ENCODE measurements around the gene CCDC92B.
"Not testable (repeated sequence)": the region's sequence is repeated elsewhere in the genome, so short reads cannot be mapped to it uniquely, and the experiment has no call there.

Gene CCDC92B

DNA sequence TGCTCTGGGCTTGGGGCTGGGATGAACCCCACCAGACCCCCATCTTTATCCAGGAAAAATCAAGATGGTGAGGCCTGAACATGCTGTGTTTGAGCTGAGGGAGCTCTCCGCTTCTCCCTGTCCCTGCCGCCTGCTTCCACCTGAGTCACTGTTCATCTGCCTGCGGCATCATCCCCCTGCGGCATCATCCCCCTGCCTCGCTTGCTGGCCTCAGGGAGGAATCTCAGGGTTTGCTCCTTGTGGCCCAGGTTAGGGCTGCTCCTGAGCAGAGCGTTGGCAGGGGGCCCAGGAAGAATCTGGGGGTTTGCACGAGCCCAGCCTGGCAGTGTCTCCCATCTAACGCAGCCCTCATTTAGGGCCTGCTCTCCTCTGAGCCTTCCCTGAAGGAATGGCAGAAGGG lies 35.4 kb upstream of the CCDC92B start:
- H3K36me3 ChIP-seq (ENCODE audit: insufficient read depth, low read length), result no peaks in the 10 kb centered on the region
- no peaks in the 10 kb centered on the region for H3K9me3 ChIP-seq (ENCODE audit: control insufficient read depth, insufficient read depth, low read length)
- H3K9ac ChIP-seq (ENCODE audit: low read depth, low read length), result no peak overlapping the region
- H3K4me1 ChIP-seq (ENCODE audit: insufficient read depth, low read length), result peaks cover 9% of the 10 kb centered on the region; the same call in 1 of the 2 replicates

- Histone ChIP-seq H3K36me3 (ENCODE audit: insufficient read depth, low read length) (no peaks in the 10 kb centered on the region), H3K9me3 (ENCODE audit: control insufficient read depth, insufficient read depth, low read length) (no peaks in the 10 kb centered on the region), H3K9ac (ENCODE audit: low read depth, low read length) (no peak overlapping the region), H3K4me1 (ENCODE audit: insufficient read depth, low read length) (peaks cover 9% of the 10 kb centered on the region; the same call in 1 of the 2 replicates)
Measured at GRCh38 chr17:2783310-2784030, 34.0 kb upstream of the CCDC92B start.

DNA sequence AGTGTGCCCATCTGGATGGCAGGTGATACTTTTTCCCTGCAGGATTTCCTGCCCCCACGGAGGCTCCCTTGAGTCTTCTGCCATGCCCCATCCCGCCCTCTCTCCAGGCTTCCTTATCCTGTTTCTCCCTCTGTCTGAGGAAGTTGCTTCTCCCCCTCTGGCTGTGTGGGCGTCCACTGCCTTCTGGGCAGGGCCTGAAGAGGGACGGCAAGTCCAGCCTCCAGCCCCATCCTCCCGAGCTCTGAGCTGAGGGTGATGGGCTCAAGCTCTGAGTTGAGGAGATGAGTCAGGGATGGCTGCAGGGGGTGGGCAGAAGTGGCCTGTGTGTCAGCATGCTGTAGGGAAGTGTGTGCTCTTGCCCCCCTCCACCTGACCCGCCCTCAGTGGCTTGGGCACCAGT lies 32.6 kb upstream of the CCDC92B start:
- H3K4me1 ChIP-seq (ENCODE audit: insufficient read depth, low read length), result peaks cover 9% of the 10 kb centered on the region; the same call in 1 of the 2 replicates
- no peaks in the 10 kb centered on the region for H3K36me3 ChIP-seq (ENCODE audit: insufficient read depth, low read length)
- H3K9me3 ChIP-seq (ENCODE audit: control insufficient read depth, insufficient read depth, low read length), result no peaks in the 10 kb centered on the region
- no peak overlapping the region for H3K9ac ChIP-seq (ENCODE audit: low read depth, low read length)

- H3K4me1 ChIP-seq (ENCODE audit: insufficient read depth, low read length); H3K9me3 ChIP-seq (ENCODE audit: control insufficient read depth, insufficient read depth, low read length); H3K36me3 ChIP-seq (ENCODE audit: insufficient read depth, low read length); H3K9ac ChIP-seq (ENCODE audit: low read depth, low read length): not testable (repeated sequence)
Measured at GRCh38 chr17:2781598-2781997, 32.1 kb upstream of the CCDC92B start.

GRCh38 chr17:2780931-2781454 lies 31.5 kb upstream of the CCDC92B start:
- Histone ChIP-seq H3K36me3 (ENCODE audit: insufficient read depth, low read length) (no peaks in the 10 kb centered on the region), H3K9ac (ENCODE audit: low read depth, low read length) (no peak overlapping the region), H3K9me3 (ENCODE audit: control insufficient read depth, insufficient read depth, low read length) (no peaks in the 10 kb centered on the region), H3K4me1 (ENCODE audit: insufficient read depth, low read length) (peaks cover 9% of the 10 kb centered on the region; the same call in 1 of the 2 replicates)

DNA sequence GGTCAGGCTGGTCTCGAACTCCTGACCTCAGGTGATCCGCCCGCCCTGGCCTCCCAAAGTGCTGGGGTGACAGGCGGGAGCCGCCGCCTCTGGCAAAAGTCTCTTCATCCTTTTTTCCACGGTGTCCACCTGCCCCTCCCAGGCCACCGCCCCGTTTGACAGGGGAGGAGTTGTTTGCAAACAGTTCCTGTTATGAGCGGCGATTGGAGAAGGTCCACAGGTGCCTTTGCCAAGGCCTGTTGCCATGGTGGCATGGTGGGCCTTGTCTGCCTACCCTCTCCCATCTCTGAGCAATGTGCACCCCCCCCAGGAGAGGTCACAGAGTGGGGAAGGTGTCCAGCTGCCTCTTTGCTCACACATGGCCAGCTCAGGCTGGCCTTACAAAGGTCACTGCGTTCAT lies 30.8 kb upstream of the CCDC92B start:
- H3K9ac ChIP-seq (ENCODE audit: low read depth, low read length), result no peak overlapping the region
- H3K4me1 ChIP-seq (ENCODE audit: insufficient read depth, low read length), result peaks cover 9% of the 10 kb centered on the region; the same call in 1 of the 2 replicates
- H3K9me3 ChIP-seq (ENCODE audit: control insufficient read depth, insufficient read depth, low read length), result no peaks in the 10 kb centered on the region
- no peaks in the 10 kb centered on the region for H3K36me3 ChIP-seq (ENCODE audit: insufficient read depth, low read length)

GRCh38 chr17:2779545-2779944 lies 30.1 kb upstream of the CCDC92B start:
- Histone ChIP-seq H3K4me1 (ENCODE audit: insufficient read depth, low read length) (peaks cover 3% of the 10 kb centered on the region; the same call in 1 of the 2 replicates), H3K36me3 (ENCODE audit: insufficient read depth, low read length) (no peaks in the 10 kb centered on the region), H3K9ac (ENCODE audit: low read depth, low read length) (no peak overlapping the region), H3K9me3 (ENCODE audit: control insufficient read depth, insufficient read depth, low read length) (no peaks in the 10 kb centered on the region)

DNA sequence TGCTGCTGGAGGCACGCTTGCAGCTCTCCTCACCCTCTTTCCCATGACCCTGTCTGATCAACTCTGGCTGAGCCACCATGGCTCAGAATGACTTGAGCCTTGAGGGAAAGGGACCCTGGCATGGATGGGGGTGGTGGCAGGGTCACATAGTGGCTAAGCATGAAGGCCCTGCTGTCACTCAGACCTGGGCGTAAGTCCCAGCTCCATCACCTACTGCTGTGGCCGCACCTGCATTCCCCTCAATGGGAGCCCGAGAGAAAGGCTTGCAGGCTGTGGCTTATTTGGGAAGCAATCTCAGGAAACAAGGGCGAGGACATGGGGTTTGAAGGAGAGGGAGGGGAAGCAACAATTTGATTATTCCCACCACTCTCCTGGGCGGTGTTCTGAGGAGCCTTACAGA lies 29.0 kb upstream of the CCDC92B start:
- Histone ChIP-seq H3K4me1 (ENCODE audit: insufficient read depth, low read length) (no peaks in the 10 kb centered on the region; the same call in 1 of the 2 replicates), H3K9ac (ENCODE audit: low read depth, low read length) (no peak overlapping the region), H3K9me3 (ENCODE audit: control insufficient read depth, insufficient read depth, low read length) (no peaks in the 10 kb centered on the region), H3K36me3 (ENCODE audit: insufficient read depth, low read length) (no peaks in the 10 kb centered on the region)

- Histone ChIP-seq H3K9me3 (ENCODE audit: control insufficient read depth, insufficient read depth, low read length) (no peaks in the 10 kb centered on the region), H3K4me1 (ENCODE audit: insufficient read depth, low read length) (no peaks in the 10 kb centered on the region; the same call in 1 of the 2 replicates), H3K9ac (ENCODE audit: low read depth, low read length) (peak overlapping the region; percentile 92), H3K36me3 (ENCODE audit: insufficient read depth, low read length) (no peaks in the 10 kb centered on the region)
Measured at GRCh38 chr17:2777242-2777867, 27.9 kb upstream of the CCDC92B start.

DNA sequence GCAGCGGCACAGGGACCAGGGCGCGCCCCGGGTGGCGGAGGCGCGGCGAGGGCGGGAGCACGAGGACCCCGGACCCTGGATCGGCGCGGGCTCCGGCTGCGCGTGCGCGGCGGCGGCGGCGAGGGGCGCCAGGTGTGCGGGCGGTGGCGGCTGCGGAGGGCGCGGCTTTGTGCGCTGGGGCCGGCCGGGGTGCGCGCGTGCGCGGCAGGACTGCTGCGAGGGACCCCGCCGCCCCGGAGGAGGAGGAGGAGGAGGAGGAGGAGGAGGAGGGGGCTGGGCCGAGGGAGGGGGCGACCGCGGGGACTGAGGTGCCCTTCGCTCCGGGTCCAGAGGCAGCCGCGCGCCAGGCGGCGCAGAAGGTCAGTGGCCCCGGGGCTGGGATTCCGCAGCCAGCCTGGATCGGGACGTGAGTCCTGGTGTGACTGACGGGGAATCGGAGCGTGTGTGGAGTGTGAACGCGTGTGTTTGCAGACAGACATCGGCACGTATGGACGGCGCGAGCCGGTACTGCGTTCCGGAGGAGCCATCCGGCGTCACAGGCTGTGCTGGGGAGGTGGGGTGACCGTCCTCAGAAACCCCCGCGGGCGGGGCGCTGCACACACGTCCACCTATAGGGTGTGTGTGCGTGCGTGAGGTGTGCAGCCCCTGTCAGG lies 27.3 kb upstream of the CCDC92B start:
- Histone ChIP-seq H3K9me3 (ENCODE audit: control insufficient read depth, insufficient read depth, low read length) (no peaks in the 10 kb centered on the region), H3K4me1 (ENCODE audit: insufficient read depth, low read length) (no peaks in the 10 kb centered on the region; the same call in 1 of the 2 replicates), H3K36me3 (ENCODE audit: insufficient read depth, low read length) (no peaks in the 10 kb centered on the region), H3K9ac (ENCODE audit: low read depth, low read length) (peak overlapping the region; percentile 92)

- Histone ChIP-seq H3K36me3 (ENCODE audit: insufficient read depth, low read length) (no peaks in the 10 kb centered on the region), H3K9ac (ENCODE audit: low read depth, low read length) (no peak overlapping the region), H3K9me3 (ENCODE audit: control insufficient read depth, insufficient read depth, low read length) (no peaks in the 10 kb centered on the region), H3K4me1 (ENCODE audit: insufficient read depth, low read length) (no peaks in the 10 kb centered on the region)
Measured at GRCh38 chr17:2775206-2775605, 25.8 kb upstream of the CCDC92B start.

- H3K4me1 ChIP-seq (ENCODE audit: insufficient read depth, low read length), result no peaks in the 10 kb centered on the region
- H3K9ac ChIP-seq (ENCODE audit: low read depth, low read length), result no peak overlapping the region
- H3K36me3 ChIP-seq (ENCODE audit: insufficient read depth, low read length), result no peaks in the 10 kb centered on the region
- H3K9me3 ChIP-seq (ENCODE audit: control insufficient read depth, insufficient read depth, low read length), result no peaks in the 10 kb centered on the region
Measured at GRCh38 chr17:2770129-2770528, 20.7 kb upstream of the CCDC92B start.

- Histone ChIP-seq H3K9ac (ENCODE audit: low read depth, low read length) (no peak overlapping the region), H3K4me1 (ENCODE audit: insufficient read depth, low read length) (peaks cover 3% of the 10 kb centered on the region; the same call in 1 of the 2 replicates), H3K9me3 (ENCODE audit: control insufficient read depth, insufficient read depth, low read length) (no peaks in the 10 kb centered on the region), H3K36me3 (ENCODE audit: insufficient read depth, low read length) (no peaks in the 10 kb centered on the region)
Measured at GRCh38 chr17:2758870-2759269, 9.4 kb upstream of the CCDC92B start.

GRCh38 chr17:2755891-2756724 lies 6.7 kb upstream of the CCDC92B start:
- H3K9ac ChIP-seq (ENCODE audit: low read depth, low read length), result peak overlapping the region; percentile 59

More at GRCh38 chr17:2755891-2756724, 6.7 kb upstream of the CCDC92B start:
- Histone ChIP-seq H3K4me1 (ENCODE audit: insufficient read depth, low read length) (peaks cover 7% of the 10 kb centered on the region), H3K36me3 (ENCODE audit: insufficient read depth, low read length) (no peaks in the 10 kb centered on the region), H3K9me3 (ENCODE audit: control insufficient read depth, insufficient read depth, low read length) (no peaks in the 10 kb centered on the region)
